ENCODE data around the gene PRSS27.

DNA sequence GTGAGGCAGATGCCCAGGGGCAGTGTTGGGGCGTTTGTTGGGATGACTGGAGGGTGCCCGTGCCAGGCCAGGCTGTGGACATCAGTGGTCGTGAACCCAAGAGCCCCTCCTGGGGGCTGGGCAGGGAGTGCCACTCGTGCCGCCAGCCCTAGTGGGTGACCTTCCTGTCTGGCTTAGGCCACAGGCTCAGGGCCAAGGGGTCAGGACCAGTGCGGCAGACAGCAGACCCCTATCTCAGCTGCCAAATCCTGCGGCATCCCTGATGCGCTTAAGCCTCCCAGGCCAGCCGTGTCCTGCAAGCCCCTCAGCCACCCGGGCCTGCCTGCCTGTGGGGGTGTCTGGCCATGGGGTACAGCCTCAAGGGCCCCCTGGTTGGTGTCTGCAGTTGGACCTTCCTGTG, 14.7 kb downstream of the PRSS27 start:
- TF ChIP-seq, protein P1, sequence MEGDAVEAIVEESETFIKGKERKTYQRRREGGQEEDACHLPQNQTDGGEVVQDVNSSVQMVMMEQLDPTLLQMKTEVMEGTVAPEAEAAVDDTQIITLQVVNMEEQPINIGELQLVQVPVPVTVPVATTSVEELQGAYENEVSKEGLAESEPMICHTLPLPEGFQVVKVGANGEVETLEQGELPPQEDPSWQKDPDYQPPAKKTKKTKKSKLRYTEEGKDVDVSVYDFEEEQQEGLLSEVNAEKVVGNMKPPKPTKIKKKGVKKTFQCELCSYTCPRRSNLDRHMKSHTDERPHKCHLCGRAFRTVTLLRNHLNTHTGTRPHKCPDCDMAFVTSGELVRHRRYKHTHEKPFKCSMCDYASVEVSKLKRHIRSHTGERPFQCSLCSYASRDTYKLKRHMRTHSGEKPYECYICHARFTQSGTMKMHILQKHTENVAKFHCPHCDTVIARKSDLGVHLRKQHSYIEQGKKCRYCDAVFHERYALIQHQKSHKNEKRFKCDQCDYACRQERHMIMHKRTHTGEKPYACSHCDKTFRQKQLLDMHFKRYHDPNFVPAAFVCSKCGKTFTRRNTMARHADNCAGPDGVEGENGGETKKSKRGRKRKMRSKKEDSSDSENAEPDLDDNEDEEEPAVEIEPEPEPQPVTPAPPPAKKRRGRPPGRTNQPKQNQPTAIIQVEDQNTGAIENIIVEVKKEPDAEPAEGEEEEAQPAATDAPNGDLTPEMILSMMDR (IDR thresholded peaks at IDR 0.05) = no peak
- no peak for TF ChIP-seq ZFX (IDR thresholded peaks at IDR 0.05; ENCODE audit: borderline replicate concordance)

All from 22Rv1 (cell line).